GM12878 (cell line): ENCODE data around the gene MKRN2. TPM values are rescaled to one million over a fixed set of nuclear protein-coding genes. Genes with fewer than 3 reads are reported as not detected.

ENCODE experiments used
- ATAC-seq: fragments of 200-7000 bp; cut with Tn5 transposase; 3 replicates; pipeline ENCODE4 v1.9.1; 2020; ENCODE audit warnings: mild to moderate bottlenecking, moderate library complexity
- BruUV-seq: library from RNA; stranded (reverse); fragments of 400-500 nt; replicated peaks from 2 replicates; lab custom pipeline; 2021; lab: Mats Ljungman, UMichigan
- CTCF ChIA-PET: fragments of 300-600 bp; sonication (Branson Sonifier 250); formaldehyde crosslinking; extraction: SDS; loops from one replicate; lab custom pipeline; 2021; ENCODE audit warnings: inconsistent platforms; lab: Yijun Ruan, JAX
- POLR2A ChIA-PET: fragments of 350-600 bp; formaldehyde crosslinking; extraction: SDS; loops from one replicate; lab custom pipeline; 2021; ENCODE audit warnings: inconsistent platforms; lab: Charles Lee
- RAD21 ChIA-PET: fragments of 300-600 bp; sonication (Branson Sonifier 250); formaldehyde crosslinking; loops from one replicate; lab custom pipeline; 2023; ENCODE audit warnings: antibody characterized with exemption; ENCODE audit not compliant: unreplicated experiment; lab: Charles Lee
- SMC1A ChIA-PET: fragments of 300-600 bp; sonication (Branson Sonifier 250); formaldehyde crosslinking; loops from one replicate; lab custom pipeline; 2023; ENCODE audit not compliant: unreplicated experiment, uncharacterized antibody; lab: Charles Lee
- DNase-seq: peaks from one replicate; pipeline ENCODE4 v3.0.0-alpha.2; 2011; ENCODE audit warnings: low read depth, low spot score
- FAIRE-seq: peaks from 3 replicates; lab custom pipeline; 2011; peaks lifted over from hg19 to GRCh38; lab: Jason Lieb, UNC
- H2AFZ ChIP-seq: 2 replicates; pipeline ENCODE4 v1.6.0; 2011; ENCODE audit warnings: low read depth, low read length, control low read depth; ENCODE audit not compliant: control insufficient read depth
- H3K27ac ChIP-seq: 2 replicates; pipeline ENCODE4 v1.5.1; 2011; ENCODE audit warnings: control low read depth; ENCODE audit not compliant: control insufficient read depth, insufficient read depth
- H3K27me3 ChIP-seq, 2 experiments: replicated peaks in 1 of 2; 2 replicates each; pipeline versions ENCODE4 v1.6.0 to v1.6.1; 2011; ENCODE audit warnings: low read length in 1 of 2; ENCODE audit not compliant: control insufficient read depth in 2 of 2, insufficient read depth in 2 of 2
- H3K36me3 ChIP-seq, 2 experiments: 2 replicates each; pipeline ENCODE4 v1.5.1; 2011; ENCODE audit warnings: low read length in 1 of 2; ENCODE audit not compliant: control insufficient read depth in 2 of 2, insufficient read depth in 2 of 2
- H3K4me1 ChIP-seq: 2 replicates; pipeline ENCODE4 v1.6.1; 2011; ENCODE audit warnings: mild to moderate bottlenecking, low read length, moderate library complexity, mixed read lengths; ENCODE audit not compliant: control insufficient read depth, insufficient read depth
- H3K4me2 ChIP-seq: 2 replicates; pipeline ENCODE4 v1.6.0; 2011; ENCODE audit warnings: control low read depth; ENCODE audit not compliant: control insufficient read depth, insufficient read depth
- H3K4me3 ChIP-seq: fragments of 200-600 bp; sonication (generic); 2 replicates; pipeline ENCODE4 v1.5.1; 2016
- H3K79me2 ChIP-seq: 2 replicates; pipeline ENCODE4 v1.6.0; 2011; ENCODE audit warnings: low read length; ENCODE audit not compliant: control insufficient read depth, insufficient read depth
- H3K9ac ChIP-seq: 2 replicates; pipeline ENCODE4 v1.8.0; 2011; ENCODE audit warnings: low read length, control low read depth, mixed read lengths; ENCODE audit not compliant: control insufficient read depth, insufficient read depth
- H3K9me3 ChIP-seq: replicated peaks from 3 replicates; pipeline ENCODE4 v1.5.1; 2011; ENCODE audit warnings: mild to moderate bottlenecking, low read length; ENCODE audit not compliant: control insufficient read depth, insufficient read depth
- H4K20me1 ChIP-seq: 2 replicates; pipeline ENCODE4 v1.6.0; 2011; ENCODE audit not compliant: control insufficient read depth, insufficient read depth
- BRCA1 ChIP-seq: IDR thresholded peaks from 2 replicates; pipeline ENCODE4 v1.6.1; 2011; ENCODE audit warnings: low read depth, low read length, improper control_type of control experiment
- CHD2 ChIP-seq: IDR thresholded peaks from 2 replicates; pipeline ENCODE4 v1.6.1; 2011; ENCODE audit warnings: low read depth, low read length, improper control_type of control experiment, borderline replicate concordance
- EZH2 ChIP-seq: IDR thresholded peaks from 2 replicates; pipeline ENCODE4 v1.6.1; 2012; ENCODE audit warnings: low read depth, mild to moderate bottlenecking, control low read depth, inconsistent platforms, low read length, borderline replicate concordance; ENCODE audit not compliant: control insufficient read depth
- IKZF2 ChIP-seq, 2 experiments: fragments of 450-650 bp; IDR thresholded peaks; 2 replicates each; pipeline ENCODE4 v1.6.1; 2017; ENCODE audit warnings: mild to moderate bottlenecking in 2 of 2, moderate library complexity in 2 of 2
- JUND ChIP-seq: IDR thresholded peaks from 2 replicates; pipeline ENCODE4 v1.6.1; 2012; ENCODE audit warnings: low read depth, mild to moderate bottlenecking, low read length, improper control_type of control experiment, moderate library complexity
- LARP7 ChIP-seq: fragments of 450-650 bp; IDR thresholded peaks from 2 replicates; pipeline ENCODE4 v1.6.1; 2017; ENCODE audit warnings: mild to moderate bottlenecking
- NKRF ChIP-seq: fragments of 450-650 bp; conservative IDR thresholded peaks from 2 replicates; pipeline ENCODE4 v1.6.1; 2017; ENCODE audit warnings: mild to moderate bottlenecking, moderate library complexity
- POLR2A ChIP-seq: IDR thresholded peaks from 2 replicates; pipeline ENCODE4 v1.6.1; 2011; ENCODE audit warnings: low read depth, mild to moderate bottlenecking, low read length
- POU2F2 ChIP-seq: IDR thresholded peaks from 3 replicates; pipeline ENCODE4 v1.6.1; 2011; ENCODE audit warnings: low read depth, mild to moderate bottlenecking, low read length, borderline replicate concordance
- SIX5 ChIP-seq: IDR thresholded peaks from 2 replicates; pipeline ENCODE4 v1.6.1; 2011; ENCODE audit warnings: mild to moderate bottlenecking, low read depth, low read length, moderate library complexity; ENCODE audit not compliant: severe bottlenecking
- SMC3 ChIP-seq: IDR thresholded peaks from 2 replicates; pipeline ENCODE4 v1.6.1; 2011; ENCODE audit warnings: low read length, improper control_type of control experiment, borderline replicate concordance
- TCF3 ChIP-seq: IDR thresholded peaks from 2 replicates; pipeline ENCODE4 v1.6.1; 2012; ENCODE audit warnings: low read depth, mild to moderate bottlenecking, low read length, borderline replicate concordance; ENCODE audit not compliant: insufficient read depth
- WGBS: methylation state at CpG from one replicate; pipeline ENCODE4 v1.1.6; 2016; ENCODE audit warnings: low lambda C conversion rate; ENCODE audit not compliant: insufficient replicate concordance, insufficient coverage; ENCODE audit errors: missing lambda C conversion rate; 5-methylcytosine and 5-hydroxymethylcytosine counted together
- in situ Hi-C: fragments of 300-500 bp; cut with MboI; formaldehyde crosslinking; loops from 9 replicates; pipeline ENCODE4 v1.14.3; 2018; ENCODE audit warnings: mixed read lengths
- intact Hi-C: fragments of 100-400 bp; cut with micrococcal nuclease; formaldehyde crosslinking; loops from one replicate; pipeline ENCODE4 v1.14.2; 2022; ENCODE audit not compliant: unreplicated experiment
- polyA plus RNA-seq, 11 experiments: library from polyadenylated mRNA; depleted of rRNA in 4 of 11; unstranded in 6 of 11; stranded (reverse) in 5 of 11; fragments of >200 nt; fragmentation: Nextera tagmentation in 4 of 11; fragmentation: Illumina TruSeq in 1 of 11; extraction: Ambion mirVana in 4 of 11; extraction: Trizol in 1 of 11; gene quantifications; 1 replicate in 1 of 11; 2 replicates in 10 of 11; pipeline versions ENCODE4 v1.2.1 to v1.2.3, GENCODE V29; 2011 to 2016; ENCODE audit warnings: inconsistent platforms in 2 of 11, missing spikeins in 2 of 11, low read depth in 1 of 11
- total RNA-seq, 4 experiments: library from RNA; depleted of rRNA in 3 of 4; stranded (reverse); fragments of >200 nt in 3 of 4; fragmentation: Illumina TruSeq in 1 of 4; extraction: Trizol in 1 of 4; gene quantifications; 2 replicates each; pipeline versions ENCODE4 v1.2.1 to v1.2.3, GENCODE V29; 2013 to 2021

The MKRN2 gene
- total and polyA plus RNA-seq, 10 of the 15 experiments (the other 5 are each of a cell fraction or from before 2014, with no cell fraction given) = 15.4 to 40.7 (median 34.4) TPM

DNA sequence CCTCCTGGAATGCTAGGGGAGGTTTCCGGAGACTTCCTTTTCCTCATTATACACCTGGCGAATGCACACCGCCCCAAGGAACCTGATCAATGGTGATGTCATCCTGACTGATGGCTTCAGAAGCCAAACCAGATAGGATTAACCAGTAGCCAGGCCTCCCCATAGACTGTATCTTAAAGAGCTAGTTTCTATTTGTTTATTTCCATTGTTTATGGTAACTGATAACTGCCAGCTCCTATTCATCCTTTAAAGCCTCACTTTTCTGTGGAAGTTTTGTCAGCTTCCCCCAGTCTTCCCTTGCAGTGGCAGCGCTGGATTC is 11.5 kb upstream of the MKRN2 start, which contains the start of gene MKRN2OS:
Gene MKRN2OS, minus strand, starts transcription at position 27 of the 319 bp plus-strand sequence. CDS start 35 bp downstream, outside the sequence.
- no peak for FAIRE-seq
- 93% methylated on average over 4 of the region's 4 CpGs for WGBS
- no peak within 1 kb of the TSS for H3K27ac ChIP-seq
- no peaks in the 10 kb centered on the region for H3K27me3 ChIP-seq
- ATAC-seq = no peak
- no peaks in the 10 kb centered on the region for H3K9me3 ChIP-seq
- DNase-seq = no peak
- ChIA-PET CTCF (interaction anchor here (0.8 kb wide), 1 partner anchor 10 kb away, joined by 3 read pairs; no protein-coding TSS in a partner anchor), SMC1A (interaction anchor here (1.5 to 1.6 kb wide), 2 partner anchors 10 to 61 kb away, joined by 3 to 8 read pairs; partner anchors contain the start of gene TSEN2), RAD21 (no interaction called here), POLR2A (interaction anchor here (1.4 kb wide), 1 partner anchor 9 kb away, joined by 3 read pairs; no protein-coding TSS in a partner anchor)
- intact Hi-C loops = no loop called here
- H3K4me1 ChIP-seq = no peaks in the 10 kb centered on the region
- H3K9ac ChIP-seq = no peak within 1 kb of the TSS
- TF ChIP-seq POU2F2 (no peak), CHD2 (no peak), POLR2A (no peak)
- no peak within 1 kb of the TSS for H3K4me3 ChIP-seq
- BruUV-seq = no TSS peak
- no peak within 1 kb of the TSS for H3K4me2 ChIP-seq
- H4K20me1 ChIP-seq = no peaks in the 10 kb centered on the region
- in situ Hi-C loops = no loop called here
- no peaks in the 10 kb centered on the region for H3K79me2 ChIP-seq
- H3K36me3 ChIP-seq = no peaks in the 10 kb centered on the region; a peak in 1 of 4 replicates
- no peak within 1 kb of the TSS for H2AFZ ChIP-seq

GRCh38 chr3:12549971-12550760 is 6.7 kb upstream of the MKRN2 start:
- H3K9me3 ChIP-seq = no peaks in the 10 kb centered on the region
- H3K27me3 ChIP-seq = no peaks in the 10 kb centered on the region
- H3K4me1 ChIP-seq = no peaks in the 10 kb centered on the region
- no TSS peak for BruUV-seq
- ChIA-PET CTCF (no interaction called here), RAD21 (no interaction called here), POLR2A (no interaction called here), SMC1A (interaction anchor here (0.6 kb wide), 1 partner anchor 757 kb away, joined by 3 read pairs; no protein-coding TSS in a partner anchor)
- no peaks in the 10 kb centered on the region for H4K20me1 ChIP-seq
- no peak overlapping the region for H3K9ac ChIP-seq
- 62% methylated on average over 7 of the region's 7 CpGs for WGBS
- no peak overlapping the region for H3K4me2 ChIP-seq
- intact Hi-C loops = no loop called here
- no peak for DNase-seq
- H3K79me2 ChIP-seq = no peaks in the 10 kb centered on the region
- no peak for FAIRE-seq
- H3K27ac ChIP-seq = no peak overlapping the region
- in situ Hi-C loops = no loop called here
- H3K36me3 ChIP-seq = no peaks in the 10 kb centered on the region
- TF ChIP-seq EZH2 (no peak), BRCA1 (no peak), SMC3 (no peak), SIX5 (no peak), TCF3 (no peak), IKZF2 (IDR thresholded peaks at IDR 0.05) (no peak), JUND (no peak), NKRF (no peak), LARP7 (no peak)
- H3K4me3 ChIP-seq = no peak overlapping the region
- no peak for ATAC-seq
- H2AFZ ChIP-seq = no peak overlapping the region
